Measurements from ENCODE around the gene PEAR1.

The PEAR1 gene

GRCh38 chr1:156854634-156855033, 38.9 kb upstream of the PEAR1 start:
- Histone ChIP-seq H3K4me2 (ENCODE audit: insufficient read depth, low read length) (no peak overlapping the region), H3K4me3 (ENCODE audit: low read depth in 1 of 2, low read length in 2 of 2) (no peak overlapping the region), H2AFZ (ENCODE audit: low read depth, low read length) (no peak overlapping the region), H3K9me3 (ENCODE audit: insufficient read depth, low read length, severe bottlenecking) (no peaks in the 10 kb centered on the region), H3K36me3 (ENCODE audit: insufficient read depth, low read length) (no peaks in the 10 kb centered on the region), H3K27me3 (ENCODE audit: insufficient read depth, low read length, poor library complexity) (peaks cover 32% of the 10 kb centered on the region), H3K4me1 (ENCODE audit: insufficient read depth, low read length) (no peaks in the 10 kb centered on the region), H3K27ac (ENCODE audit: low read length) (no peak overlapping the region), H3K79me2 (ENCODE audit: insufficient read depth, low read length) (no peaks in the 10 kb centered on the region), H4K20me1 (ENCODE audit: insufficient read depth, low read length) (peaks cover 3% of the 10 kb centered on the region; the same call in 1 of the 2 replicates), H3K9ac (ENCODE audit: low read depth, low read length) (no peak overlapping the region)
- no peak for DNase-seq
- no peak for TF ChIP-seq EZH2 (IDR thresholded peaks at IDR 0.05; ENCODE audit: borderline replicate concordance, low read depth, low read length, severe bottlenecking)
- TF ChIP-seq CTCF (IDR thresholded peaks at IDR 0.05; ENCODE audit: borderline replicate concordance, extremely low read depth, low read length, poor library complexity, severe bottlenecking), result no peak
- ATAC-seq (ENCODE audit: insufficient read depth, low read depth), result no peak

- ATAC-seq (ENCODE audit: insufficient read depth, low read depth), result no peak
- H3K9me3 ChIP-seq (ENCODE audit: insufficient read depth, low read length, severe bottlenecking), result no peaks in the 10 kb centered on the region
Measured at GRCh38 chr1:156856282-156856785, 37.2 kb upstream of the PEAR1 start.

GRCh38 chr1:156857532-156857931, 36.0 kb upstream of the PEAR1 start:
- H3K27me3 ChIP-seq (ENCODE audit: insufficient read depth, low read length, poor library complexity), result peaks cover 56% of the 10 kb centered on the region

More at GRCh38 chr1:156856282-156856785, 37.2 kb upstream of the PEAR1 start:
- H3K4me3 ChIP-seq (ENCODE audit: low read depth in 1 of 2, low read length in 2 of 2), result no peak overlapping the region
- DNase-seq, result no peak
- peaks cover 49% of the 10 kb centered on the region for H3K27me3 ChIP-seq (ENCODE audit: insufficient read depth, low read length, poor library complexity)
- H3K4me1 ChIP-seq (ENCODE audit: insufficient read depth, low read length), result peaks cover 13% of the 10 kb centered on the region
- H3K9ac ChIP-seq (ENCODE audit: low read depth, low read length), result no peak overlapping the region
- peaks cover 7% of the 10 kb centered on the region for H4K20me1 ChIP-seq (ENCODE audit: insufficient read depth, low read length)
- no peak overlapping the region for H3K4me2 ChIP-seq (ENCODE audit: insufficient read depth, low read length)
- no peak overlapping the region for H2AFZ ChIP-seq (ENCODE audit: low read depth, low read length)
- H3K27ac ChIP-seq (ENCODE audit: low read length), result no peak overlapping the region
- no peaks in the 10 kb centered on the region for H3K36me3 ChIP-seq (ENCODE audit: insufficient read depth, low read length)
- no peaks in the 10 kb centered on the region for H3K79me2 ChIP-seq (ENCODE audit: insufficient read depth, low read length)
- TF ChIP-seq EZH2 (IDR thresholded peaks at IDR 0.05; ENCODE audit: borderline replicate concordance, low read depth, low read length, severe bottlenecking) (no peak), CTCF (IDR thresholded peaks at IDR 0.05; ENCODE audit: borderline replicate concordance, extremely low read depth, low read length, poor library complexity, severe bottlenecking) (no peak)

More at GRCh38 chr1:156857532-156857931, 36.0 kb upstream of the PEAR1 start:
- Histone ChIP-seq H4K20me1 (ENCODE audit: insufficient read depth, low read length) (peaks cover 7% of the 10 kb centered on the region), H3K9ac (ENCODE audit: low read depth, low read length) (no peak overlapping the region), H3K4me2 (ENCODE audit: insufficient read depth, low read length) (no peak overlapping the region), H3K4me1 (ENCODE audit: insufficient read depth, low read length) (peaks cover 20% of the 10 kb centered on the region), H3K36me3 (ENCODE audit: insufficient read depth, low read length) (no peaks in the 10 kb centered on the region), H2AFZ (ENCODE audit: low read depth, low read length) (no peak overlapping the region), H3K9me3 (ENCODE audit: insufficient read depth, low read length, severe bottlenecking) (no peaks in the 10 kb centered on the region), H3K27ac (ENCODE audit: low read length) (no peak overlapping the region), H3K4me3 (ENCODE audit: low read depth in 1 of 2, low read length in 2 of 2) (no peak overlapping the region), H3K79me2 (ENCODE audit: insufficient read depth, low read length) (no peaks in the 10 kb centered on the region)
- ATAC-seq (ENCODE audit: insufficient read depth, low read depth), result no peak
- no peak for TF ChIP-seq CTCF (IDR thresholded peaks at IDR 0.05; ENCODE audit: borderline replicate concordance, extremely low read depth, low read length, poor library complexity, severe bottlenecking)
- no peak for TF ChIP-seq EZH2 (IDR thresholded peaks at IDR 0.05; ENCODE audit: borderline replicate concordance, low read depth, low read length, severe bottlenecking)
- no peak for DNase-seq
